Tibial nerve (tissue), 4 donors: ENCODE results near the gene KAZN.

Source experiments
- CTCF ChIP-seq, 5 experiments: fragments of 200-600 bp in 3 of 5; fragments of 450-650 bp in 2 of 5; sonication (generic) in 3 of 5; IDR thresholded peaks; one replicate each; pipeline ENCODE4 v1.5.1; 2016 to 2019; ENCODE audit warnings: antibody characterized with exemption in 5 of 5, mild to moderate bottlenecking in 3 of 5, moderate library complexity in 2 of 5
- EP300 ChIP-seq, 2 donors: sonication (generic); formaldehyde crosslinking; IDR thresholded peaks; one replicate each; pipeline ENCODE4 v1.6.1; 2017; ENCODE audit warnings: antibody characterized with exemption in 2 of 2, mild to moderate bottlenecking in 1 of 2
- POLR2A ChIP-seq, 2 donors: fragments of 450-650 bp; IDR thresholded peaks; one replicate each; pipeline ENCODE4 v1.6.1; 2017; ENCODE audit warnings: antibody characterized with exemption in 2 of 2, mild to moderate bottlenecking in 2 of 2, moderate library complexity in 2 of 2

- TF ChIP-seq CTCF (IDR thresholded peaks at IDR 0.05) = no peak
- no peak for TF ChIP-seq POLR2A (IDR thresholded peaks at IDR 0.05)
- TF ChIP-seq EP300 (IDR thresholded peaks at IDR 0.05) = no peak
Observed at GRCh38 chr1:14710331-14710730, 111.8 kb downstream of the KAZN start.
